WTC11 (cell line): ENCODE measurements around the gene GRK3. TPM values are rescaled to one million over a fixed set of nuclear protein-coding genes. Genes with fewer than 3 reads are reported as not detected.

Experiments used
- ATAC-seq: fragments of 200-7000 bp; cut with Tn5 transposase; 2 replicates; pipeline ENCODE4 v1.10.0; 2021; ENCODE audit warnings: mild to moderate bottlenecking, moderate library complexity
- CTCF ChIA-PET: fragments of 300-600 bp; sonication (Branson Sonifier 250); formaldehyde crosslinking; loops from one replicate; lab custom pipeline; 2021; ENCODE audit warnings: antibody characterized with exemption; lab: Charles Lee
- POLR2A ChIA-PET: fragments of 350-600 bp; sonication (Branson Sonifier 250); formaldehyde crosslinking; loops from one replicate; lab custom pipeline; 2021; ENCODE audit warnings: antibody characterized with exemption; lab: Charles Lee
- DNase-seq: peaks from one replicate; pipeline ENCODE4 v3.0.0; 2021; ENCODE audit warnings: low spot score
- H3K27ac Mint-ChIP-seq: 2 replicates; pipeline ENCODE4 v1.8.0; 2021; ENCODE audit warnings: mixed read lengths
- H3K27me3 Mint-ChIP-seq: 2 replicates; pipeline ENCODE4 v1.8.0; 2021; ENCODE audit warnings: low read depth, mild to moderate bottlenecking, moderate library complexity, mixed read lengths
- H3K36me3 Mint-ChIP-seq: 2 replicates; pipeline ENCODE4 v1.8.0; 2021; ENCODE audit warnings: mixed read lengths
- H3K4me1 Mint-ChIP-seq: 2 replicates; pipeline ENCODE4 v1.8.0; 2022; ENCODE audit warnings: mixed read lengths
- H3K4me3 Mint-ChIP-seq: 2 replicates; pipeline ENCODE4 v1.8.0; 2021; ENCODE audit warnings: mild to moderate bottlenecking, moderate library complexity, mixed read lengths
- H3K9me3 Mint-ChIP-seq: 2 replicates; pipeline ENCODE4 v1.8.0; 2021; ENCODE audit warnings: mixed read lengths
- CREM ChIP-seq: sonication (generic); formaldehyde crosslinking; IDR thresholded peaks from 2 replicates; pipeline ENCODE4 v1.8.1; 2022; ENCODE audit warnings: mild to moderate bottlenecking, missing genetic modification reagents, moderate library complexity
- ELF4 ChIP-seq: sonication (generic); formaldehyde crosslinking; IDR thresholded peaks from 2 replicates; pipeline ENCODE4 v1.8.1; 2022; ENCODE audit warnings: low read depth, mild to moderate bottlenecking, moderate library complexity, missing genetic modification reagents
- GRHL2 ChIP-seq: fragments of 250-450 bp; sonication (Bioruptor Pico); IDR thresholded peaks from 2 replicates; pipeline ENCODE4 v1.8.0; 2022; ENCODE audit warnings: mild to moderate bottlenecking, moderate library complexity; ENCODE audit not compliant: insufficient replicate concordance, severe bottlenecking
- GTF2I ChIP-seq: fragments of 250-450 bp; sonication (Bioruptor Pico); conservative IDR thresholded peaks from 2 replicates; pipeline ENCODE4 v1.4.0; 2021; ENCODE audit warnings: mild to moderate bottlenecking
- MYBL2 ChIP-seq: sonication (generic); formaldehyde crosslinking; IDR thresholded peaks from 2 replicates; pipeline ENCODE4 v1.8.1; 2023; ENCODE audit warnings: mild to moderate bottlenecking, moderate library complexity, missing genetic modification reagents
- NR3C1 ChIP-seq: sonication (generic); formaldehyde crosslinking; conservative IDR thresholded peaks from 2 replicates; pipeline ENCODE4 v1.8.1; 2023; ENCODE audit warnings: low read depth, mild to moderate bottlenecking, missing genetic modification reagents
- OVOL2 ChIP-seq: fragments of 250-450 bp; sonication (Bioruptor Pico); IDR thresholded peaks from 2 replicates; pipeline ENCODE4 v1.9.0; 2021; ENCODE audit warnings: mild to moderate bottlenecking, borderline replicate concordance
- TCF7 ChIP-seq: sonication (generic); formaldehyde crosslinking; IDR thresholded peaks from 2 replicates; pipeline ENCODE4 v1.8.0; 2022; ENCODE audit warnings: mild to moderate bottlenecking, low read depth, missing genetic modification reagents, moderate library complexity
- ZNF121 ChIP-seq: sonication (generic); formaldehyde crosslinking; IDR thresholded peaks from 2 replicates; pipeline ENCODE4 v1.8.0; 2023; ENCODE audit warnings: missing genetic modification reagents
- ZNF232 ChIP-seq: sonication (generic); formaldehyde crosslinking; IDR thresholded peaks from 2 replicates; pipeline ENCODE4 v1.8.0; 2022; ENCODE audit warnings: mild to moderate bottlenecking, missing genetic modification reagents
- ZNF263 ChIP-seq: sonication (generic); formaldehyde crosslinking; IDR thresholded peaks from 2 replicates; pipeline ENCODE4 v1.8.1; 2022; ENCODE audit warnings: low read depth, mild to moderate bottlenecking, moderate library complexity, missing genetic modification reagents
- ZNF671 ChIP-seq: fragments of 250-450 bp; sonication (Bioruptor Pico); IDR thresholded peaks from 2 replicates; pipeline ENCODE4 v1.8.0; 2021; ENCODE audit warnings: mild to moderate bottlenecking
- total RNA-seq: library from RNA; stranded (reverse); gene quantifications from 3 replicates; pipeline ENCODE4 v1.2.3, GENCODE V29; 2021
- TF ChIP-seq, protein P1 (sequence below): sonication (generic); formaldehyde crosslinking; conservative IDR thresholded peaks from 2 replicates; pipeline ENCODE4 v1.8.1; 2023; ENCODE audit warnings: mild to moderate bottlenecking, low read depth, missing genetic modification reagents, moderate library complexity
- TF ChIP-seq, protein P2 (sequence below): sonication (generic); formaldehyde crosslinking; IDR thresholded peaks from 2 replicates; pipeline ENCODE4 v1.8.1; 2023; ENCODE audit warnings: mild to moderate bottlenecking, missing genetic modification reagents, borderline replicate concordance
- TF ChIP-seq, protein P3 (sequence below): sonication (generic); formaldehyde crosslinking; IDR thresholded peaks from 2 replicates; pipeline ENCODE4 v1.8.1; 2022; ENCODE audit warnings: mild to moderate bottlenecking, missing genetic modification reagents, moderate library complexity, borderline replicate concordance
- TF ChIP-seq, protein P4 (sequence below): sonication (generic); formaldehyde crosslinking; IDR thresholded peaks from 2 replicates; pipeline ENCODE4 v1.8.1; 2023; ENCODE audit warnings: mild to moderate bottlenecking, missing genetic modification reagents, moderate library complexity
- TF ChIP-seq, protein P5 (sequence below): sonication (generic); formaldehyde crosslinking; IDR thresholded peaks from 2 replicates; pipeline ENCODE4 v1.8.1; 2023; ENCODE audit warnings: mild to moderate bottlenecking, missing genetic modification reagents
- TF ChIP-seq, protein P6 (sequence below): sonication (generic); formaldehyde crosslinking; IDR thresholded peaks from 2 replicates; pipeline ENCODE4 v1.8.0; 2023; ENCODE audit warnings: mild to moderate bottlenecking, missing genetic modification reagents
- TF ChIP-seq, protein P7 (sequence below): fragments of 250-450 bp; sonication (Bioruptor Pico); IDR thresholded peaks from 2 replicates; pipeline ENCODE4 v1.9.0; 2021; ENCODE audit warnings: mild to moderate bottlenecking, borderline replicate concordance

Gene GRK3
- total RNA-seq, 1 experiment from 2014 or later: 27.1 TPM

DNA sequence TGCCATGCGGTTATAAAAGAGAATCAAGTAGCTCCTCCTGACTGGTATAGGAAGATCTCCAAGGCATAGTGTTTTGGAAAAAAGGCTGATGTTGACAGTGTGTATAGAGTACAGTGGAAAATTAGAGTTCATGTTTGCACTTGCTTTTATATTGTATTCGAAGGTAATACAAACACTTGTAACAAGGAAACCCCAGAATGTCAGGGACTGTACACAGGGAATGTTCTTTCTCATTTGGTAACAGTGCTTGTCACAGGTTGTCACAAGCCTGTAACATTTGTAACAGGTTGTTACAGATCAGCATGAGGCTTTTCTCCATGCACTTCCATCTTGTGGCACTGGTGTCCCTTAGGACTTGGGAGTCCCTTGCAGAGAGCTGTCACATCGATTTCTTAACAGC lies 64.0 kb downstream of the GRK3 start:
- no peak for TF ChIP-seq GRHL2
- TF ChIP-seq ZNF263 (CRISPR knock-in tag): no peak
- TF ChIP-seq MYBL2 (CRISPR knock-in tag): no peak
- no peak for TF ChIP-seq ZNF671
- TF ChIP-seq CREM: no peak
- TF ChIP-seq, protein P1, sequence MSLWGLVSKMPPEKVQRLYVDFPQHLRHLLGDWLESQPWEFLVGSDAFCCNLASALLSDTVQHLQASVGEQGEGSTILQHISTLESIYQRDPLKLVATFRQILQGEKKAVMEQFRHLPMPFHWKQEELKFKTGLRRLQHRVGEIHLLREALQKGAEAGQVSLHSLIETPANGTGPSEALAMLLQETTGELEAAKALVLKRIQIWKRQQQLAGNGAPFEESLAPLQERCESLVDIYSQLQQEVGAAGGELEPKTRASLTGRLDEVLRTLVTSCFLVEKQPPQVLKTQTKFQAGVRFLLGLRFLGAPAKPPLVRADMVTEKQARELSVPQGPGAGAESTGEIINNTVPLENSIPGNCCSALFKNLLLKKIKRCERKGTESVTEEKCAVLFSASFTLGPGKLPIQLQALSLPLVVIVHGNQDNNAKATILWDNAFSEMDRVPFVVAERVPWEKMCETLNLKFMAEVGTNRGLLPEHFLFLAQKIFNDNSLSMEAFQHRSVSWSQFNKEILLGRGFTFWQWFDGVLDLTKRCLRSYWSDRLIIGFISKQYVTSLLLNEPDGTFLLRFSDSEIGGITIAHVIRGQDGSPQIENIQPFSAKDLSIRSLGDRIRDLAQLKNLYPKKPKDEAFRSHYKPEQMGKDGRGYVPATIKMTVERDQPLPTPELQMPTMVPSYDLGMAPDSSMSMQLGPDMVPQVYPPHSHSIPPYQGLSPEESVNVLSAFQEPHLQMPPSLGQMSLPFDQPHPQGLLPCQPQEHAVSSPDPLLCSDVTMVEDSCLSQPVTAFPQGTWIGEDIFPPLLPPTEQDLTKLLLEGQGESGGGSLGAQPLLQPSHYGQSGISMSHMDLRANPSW (CRISPR knock-in tag): no peak
- TF ChIP-seq NR3C1: no peak
- TF ChIP-seq, protein P2, sequence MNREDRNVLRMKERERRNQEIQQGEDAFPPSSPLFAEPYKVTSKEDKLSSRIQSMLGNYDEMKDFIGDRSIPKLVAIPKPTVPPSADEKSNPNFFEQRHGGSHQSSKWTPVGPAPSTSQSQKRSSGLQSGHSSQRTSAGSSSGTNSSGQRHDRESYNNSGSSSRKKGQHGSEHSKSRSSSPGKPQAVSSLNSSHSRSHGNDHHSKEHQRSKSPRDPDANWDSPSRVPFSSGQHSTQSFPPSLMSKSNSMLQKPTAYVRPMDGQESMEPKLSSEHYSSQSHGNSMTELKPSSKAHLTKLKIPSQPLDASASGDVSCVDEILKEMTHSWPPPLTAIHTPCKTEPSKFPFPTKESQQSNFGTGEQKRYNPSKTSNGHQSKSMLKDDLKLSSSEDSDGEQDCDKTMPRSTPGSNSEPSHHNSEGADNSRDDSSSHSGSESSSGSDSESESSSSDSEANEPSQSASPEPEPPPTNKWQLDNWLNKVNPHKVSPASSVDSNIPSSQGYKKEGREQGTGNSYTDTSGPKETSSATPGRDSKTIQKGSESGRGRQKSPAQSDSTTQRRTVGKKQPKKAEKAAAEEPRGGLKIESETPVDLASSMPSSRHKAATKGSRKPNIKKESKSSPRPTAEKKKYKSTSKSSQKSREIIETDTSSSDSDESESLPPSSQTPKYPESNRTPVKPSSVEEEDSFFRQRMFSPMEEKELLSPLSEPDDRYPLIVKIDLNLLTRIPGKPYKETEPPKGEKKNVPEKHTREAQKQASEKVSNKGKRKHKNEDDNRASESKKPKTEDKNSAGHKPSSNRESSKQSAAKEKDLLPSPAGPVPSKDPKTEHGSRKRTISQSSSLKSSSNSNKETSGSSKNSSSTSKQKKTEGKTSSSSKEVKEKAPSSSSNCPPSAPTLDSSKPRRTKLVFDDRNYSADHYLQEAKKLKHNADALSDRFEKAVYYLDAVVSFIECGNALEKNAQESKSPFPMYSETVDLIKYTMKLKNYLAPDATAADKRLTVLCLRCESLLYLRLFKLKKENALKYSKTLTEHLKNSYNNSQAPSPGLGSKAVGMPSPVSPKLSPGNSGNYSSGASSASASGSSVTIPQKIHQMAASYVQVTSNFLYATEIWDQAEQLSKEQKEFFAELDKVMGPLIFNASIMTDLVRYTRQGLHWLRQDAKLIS (CRISPR knock-in tag): no peak
- no peak for TF ChIP-seq OVOL2
- TF ChIP-seq, protein P3, sequence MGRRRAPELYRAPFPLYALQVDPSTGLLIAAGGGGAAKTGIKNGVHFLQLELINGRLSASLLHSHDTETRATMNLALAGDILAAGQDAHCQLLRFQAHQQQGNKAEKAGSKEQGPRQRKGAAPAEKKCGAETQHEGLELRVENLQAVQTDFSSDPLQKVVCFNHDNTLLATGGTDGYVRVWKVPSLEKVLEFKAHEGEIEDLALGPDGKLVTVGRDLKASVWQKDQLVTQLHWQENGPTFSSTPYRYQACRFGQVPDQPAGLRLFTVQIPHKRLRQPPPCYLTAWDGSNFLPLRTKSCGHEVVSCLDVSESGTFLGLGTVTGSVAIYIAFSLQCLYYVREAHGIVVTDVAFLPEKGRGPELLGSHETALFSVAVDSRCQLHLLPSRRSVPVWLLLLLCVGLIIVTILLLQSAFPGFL (CRISPR knock-in tag): no peak
- TF ChIP-seq ZNF232 (CRISPR knock-in tag): no peak
- no peak for TF ChIP-seq ZNF121 (CRISPR knock-in tag)
- TF ChIP-seq, protein P4, sequence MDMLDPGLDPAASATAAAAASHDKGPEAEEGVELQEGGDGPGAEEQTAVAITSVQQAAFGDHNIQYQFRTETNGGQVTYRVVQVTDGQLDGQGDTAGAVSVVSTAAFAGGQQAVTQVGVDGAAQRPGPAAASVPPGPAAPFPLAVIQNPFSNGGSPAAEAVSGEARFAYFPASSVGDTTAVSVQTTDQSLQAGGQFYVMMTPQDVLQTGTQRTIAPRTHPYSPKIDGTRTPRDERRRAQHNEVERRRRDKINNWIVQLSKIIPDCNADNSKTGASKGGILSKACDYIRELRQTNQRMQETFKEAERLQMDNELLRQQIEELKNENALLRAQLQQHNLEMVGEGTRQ (CRISPR knock-in tag): no peak
- TF ChIP-seq, protein P5, sequence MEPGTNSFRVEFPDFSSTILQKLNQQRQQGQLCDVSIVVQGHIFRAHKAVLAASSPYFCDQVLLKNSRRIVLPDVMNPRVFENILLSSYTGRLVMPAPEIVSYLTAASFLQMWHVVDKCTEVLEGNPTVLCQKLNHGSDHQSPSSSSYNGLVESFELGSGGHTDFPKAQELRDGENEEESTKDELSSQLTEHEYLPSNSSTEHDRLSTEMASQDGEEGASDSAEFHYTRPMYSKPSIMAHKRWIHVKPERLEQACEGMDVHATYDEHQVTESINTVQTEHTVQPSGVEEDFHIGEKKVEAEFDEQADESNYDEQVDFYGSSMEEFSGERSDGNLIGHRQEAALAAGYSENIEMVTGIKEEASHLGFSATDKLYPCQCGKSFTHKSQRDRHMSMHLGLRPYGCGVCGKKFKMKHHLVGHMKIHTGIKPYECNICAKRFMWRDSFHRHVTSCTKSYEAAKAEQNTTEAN (CRISPR knock-in tag): no peak
- ChIA-PET POLR2A (no interaction called here), CTCF (no interaction called here)
- peaks cover 26% of the 10 kb centered on the region for H3K4me1 Mint-ChIP-seq
- ATAC-seq (no peak), DNase-seq (no peak)
- H3K27me3 Mint-ChIP-seq: peaks cover 2% of the 10 kb centered on the region; the same call in 1 of the 2 replicates
- no peaks in the 10 kb centered on the region for H3K9me3 Mint-ChIP-seq
- no peak overlapping the region for H3K4me3 Mint-ChIP-seq
- H3K27ac Mint-ChIP-seq: no peak overlapping the region
- H3K36me3 Mint-ChIP-seq: no peaks in the 10 kb centered on the region; the same call in 1 of the 2 replicates

DNA sequence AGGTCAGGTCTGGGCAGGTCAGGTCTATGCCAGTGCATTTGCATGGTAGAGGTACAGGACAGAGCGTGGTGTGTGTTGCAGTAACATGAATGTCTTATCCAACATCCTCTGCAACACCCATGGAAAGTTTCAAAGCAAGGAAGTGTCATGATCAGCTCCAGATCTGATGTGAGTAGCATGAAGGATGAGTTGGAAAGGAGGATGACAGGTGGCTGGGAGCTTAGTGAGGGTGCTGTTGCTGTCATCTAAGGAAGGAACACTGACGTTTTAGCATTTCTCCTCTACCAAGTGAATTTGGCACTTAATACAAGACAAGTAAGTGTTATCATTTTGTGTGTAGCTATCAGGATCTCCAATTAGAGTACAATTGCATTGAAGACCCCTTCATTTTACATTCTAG lies 65.1 kb downstream of the GRK3 start:
- no peak for ATAC-seq
- H3K27ac Mint-ChIP-seq: no peak overlapping the region
- TF ChIP-seq, protein P6, sequence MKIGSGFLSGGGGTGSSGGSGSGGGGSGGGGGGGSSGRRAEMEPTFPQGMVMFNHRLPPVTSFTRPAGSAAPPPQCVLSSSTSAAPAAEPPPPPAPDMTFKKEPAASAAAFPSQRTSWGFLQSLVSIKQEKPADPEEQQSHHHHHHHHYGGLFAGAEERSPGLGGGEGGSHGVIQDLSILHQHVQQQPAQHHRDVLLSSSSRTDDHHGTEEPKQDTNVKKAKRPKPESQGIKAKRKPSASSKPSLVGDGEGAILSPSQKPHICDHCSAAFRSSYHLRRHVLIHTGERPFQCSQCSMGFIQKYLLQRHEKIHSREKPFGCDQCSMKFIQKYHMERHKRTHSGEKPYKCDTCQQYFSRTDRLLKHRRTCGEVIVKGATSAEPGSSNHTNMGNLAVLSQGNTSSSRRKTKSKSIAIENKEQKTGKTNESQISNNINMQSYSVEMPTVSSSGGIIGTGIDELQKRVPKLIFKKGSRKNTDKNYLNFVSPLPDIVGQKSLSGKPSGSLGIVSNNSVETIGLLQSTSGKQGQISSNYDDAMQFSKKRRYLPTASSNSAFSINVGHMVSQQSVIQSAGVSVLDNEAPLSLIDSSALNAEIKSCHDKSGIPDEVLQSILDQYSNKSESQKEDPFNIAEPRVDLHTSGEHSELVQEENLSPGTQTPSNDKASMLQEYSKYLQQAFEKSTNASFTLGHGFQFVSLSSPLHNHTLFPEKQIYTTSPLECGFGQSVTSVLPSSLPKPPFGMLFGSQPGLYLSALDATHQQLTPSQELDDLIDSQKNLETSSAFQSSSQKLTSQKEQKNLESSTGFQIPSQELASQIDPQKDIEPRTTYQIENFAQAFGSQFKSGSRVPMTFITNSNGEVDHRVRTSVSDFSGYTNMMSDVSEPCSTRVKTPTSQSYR: no peak
- TF ChIP-seq ELF4 (CRISPR knock-in tag) (no peak), GTF2I (CRISPR knock-in tag) (no peak), TCF7 (no peak), OVOL2 (no peak)
- TF ChIP-seq, protein P7, sequence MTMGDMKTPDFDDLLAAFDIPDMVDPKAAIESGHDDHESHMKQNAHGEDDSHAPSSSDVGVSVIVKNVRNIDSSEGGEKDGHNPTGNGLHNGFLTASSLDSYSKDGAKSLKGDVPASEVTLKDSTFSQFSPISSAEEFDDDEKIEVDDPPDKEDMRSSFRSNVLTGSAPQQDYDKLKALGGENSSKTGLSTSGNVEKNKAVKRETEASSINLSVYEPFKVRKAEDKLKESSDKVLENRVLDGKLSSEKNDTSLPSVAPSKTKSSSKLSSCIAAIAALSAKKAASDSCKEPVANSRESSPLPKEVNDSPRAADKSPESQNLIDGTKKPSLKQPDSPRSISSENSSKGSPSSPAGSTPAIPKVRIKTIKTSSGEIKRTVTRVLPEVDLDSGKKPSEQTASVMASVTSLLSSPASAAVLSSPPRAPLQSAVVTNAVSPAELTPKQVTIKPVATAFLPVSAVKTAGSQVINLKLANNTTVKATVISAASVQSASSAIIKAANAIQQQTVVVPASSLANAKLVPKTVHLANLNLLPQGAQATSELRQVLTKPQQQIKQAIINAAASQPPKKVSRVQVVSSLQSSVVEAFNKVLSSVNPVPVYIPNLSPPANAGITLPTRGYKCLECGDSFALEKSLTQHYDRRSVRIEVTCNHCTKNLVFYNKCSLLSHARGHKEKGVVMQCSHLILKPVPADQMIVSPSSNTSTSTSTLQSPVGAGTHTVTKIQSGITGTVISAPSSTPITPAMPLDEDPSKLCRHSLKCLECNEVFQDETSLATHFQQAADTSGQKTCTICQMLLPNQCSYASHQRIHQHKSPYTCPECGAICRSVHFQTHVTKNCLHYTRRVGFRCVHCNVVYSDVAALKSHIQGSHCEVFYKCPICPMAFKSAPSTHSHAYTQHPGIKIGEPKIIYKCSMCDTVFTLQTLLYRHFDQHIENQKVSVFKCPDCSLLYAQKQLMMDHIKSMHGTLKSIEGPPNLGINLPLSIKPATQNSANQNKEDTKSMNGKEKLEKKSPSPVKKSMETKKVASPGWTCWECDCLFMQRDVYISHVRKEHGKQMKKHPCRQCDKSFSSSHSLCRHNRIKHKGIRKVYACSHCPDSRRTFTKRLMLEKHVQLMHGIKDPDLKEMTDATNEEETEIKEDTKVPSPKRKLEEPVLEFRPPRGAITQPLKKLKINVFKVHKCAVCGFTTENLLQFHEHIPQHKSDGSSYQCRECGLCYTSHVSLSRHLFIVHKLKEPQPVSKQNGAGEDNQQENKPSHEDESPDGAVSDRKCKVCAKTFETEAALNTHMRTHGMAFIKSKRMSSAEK (CRISPR knock-in tag): no peak

More for the DNA sequence above, 65.1 kb downstream of the GRK3 start:
- ChIA-PET POLR2A (no interaction called here), CTCF (no interaction called here)
- Mint-ChIP-seq H3K9me3 (no peaks in the 10 kb centered on the region), H3K27me3 (no peaks in the 10 kb centered on the region), H3K4me3 (no peak overlapping the region), H3K4me1 (peaks cover 24% of the 10 kb centered on the region), H3K36me3 (no peaks in the 10 kb centered on the region)
- DNase-seq: no peak
